Measurements from ENCODE around the gene SOX6. TPM values are rescaled to one million over a fixed set of nuclear protein-coding genes. Genes with fewer than 3 reads are reported as not detected.

The SOX6 gene
- total RNA-seq, 6 experiments from 2014 or later, result 3.3 to 16.1 (median 7.8) TPM

DNA sequence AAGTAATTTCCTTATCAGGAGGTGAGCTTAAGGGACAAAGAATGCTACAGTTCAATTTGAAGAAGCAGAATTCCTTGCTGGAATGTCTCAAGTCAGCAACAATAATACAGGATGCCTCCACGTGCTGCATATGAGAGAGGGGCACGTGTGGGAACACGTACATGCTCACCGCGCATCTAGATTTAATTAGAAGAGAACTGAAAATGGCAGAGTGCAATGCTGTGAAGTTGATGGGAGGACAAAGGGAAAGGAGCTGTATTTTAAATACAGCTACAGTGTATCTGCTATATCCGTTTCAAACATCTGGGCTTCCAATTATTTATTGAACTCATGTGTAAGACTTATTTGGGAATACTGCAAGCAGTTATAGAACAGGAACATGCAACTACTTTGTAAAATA, 328.7 kb downstream of the SOX6 start:
- no peak for ATAC-seq
- no peaks in the 10 kb centered on the region for H3K9me3 ChIP-seq
- H3K27me3 ChIP-seq, result no peaks in the 10 kb centered on the region
- no peak overlapping the region for H3K4me3 ChIP-seq
- H3K4me1 ChIP-seq, result no peaks in the 10 kb centered on the region
- H3K27ac ChIP-seq, result no peak overlapping the region
- TF ChIP-seq POLR2A (IDR thresholded peaks at IDR 0.05), result no peak
- TF ChIP-seq, protein P1, sequence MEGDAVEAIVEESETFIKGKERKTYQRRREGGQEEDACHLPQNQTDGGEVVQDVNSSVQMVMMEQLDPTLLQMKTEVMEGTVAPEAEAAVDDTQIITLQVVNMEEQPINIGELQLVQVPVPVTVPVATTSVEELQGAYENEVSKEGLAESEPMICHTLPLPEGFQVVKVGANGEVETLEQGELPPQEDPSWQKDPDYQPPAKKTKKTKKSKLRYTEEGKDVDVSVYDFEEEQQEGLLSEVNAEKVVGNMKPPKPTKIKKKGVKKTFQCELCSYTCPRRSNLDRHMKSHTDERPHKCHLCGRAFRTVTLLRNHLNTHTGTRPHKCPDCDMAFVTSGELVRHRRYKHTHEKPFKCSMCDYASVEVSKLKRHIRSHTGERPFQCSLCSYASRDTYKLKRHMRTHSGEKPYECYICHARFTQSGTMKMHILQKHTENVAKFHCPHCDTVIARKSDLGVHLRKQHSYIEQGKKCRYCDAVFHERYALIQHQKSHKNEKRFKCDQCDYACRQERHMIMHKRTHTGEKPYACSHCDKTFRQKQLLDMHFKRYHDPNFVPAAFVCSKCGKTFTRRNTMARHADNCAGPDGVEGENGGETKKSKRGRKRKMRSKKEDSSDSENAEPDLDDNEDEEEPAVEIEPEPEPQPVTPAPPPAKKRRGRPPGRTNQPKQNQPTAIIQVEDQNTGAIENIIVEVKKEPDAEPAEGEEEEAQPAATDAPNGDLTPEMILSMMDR (IDR thresholded peaks at IDR 0.05), result no peak
- WGBS (ENCODE audit: insufficient coverage, low coverage, low lambda C conversion rate, missing lambda C conversion rate), result 69% methylated on average over 6 of the region's 6 CpGs
- no peak for DNase-seq
- no peaks in the 10 kb centered on the region for H3K36me3 ChIP-seq
- intact Hi-C loops (cut with DNase I), result no loop called here

DNA sequence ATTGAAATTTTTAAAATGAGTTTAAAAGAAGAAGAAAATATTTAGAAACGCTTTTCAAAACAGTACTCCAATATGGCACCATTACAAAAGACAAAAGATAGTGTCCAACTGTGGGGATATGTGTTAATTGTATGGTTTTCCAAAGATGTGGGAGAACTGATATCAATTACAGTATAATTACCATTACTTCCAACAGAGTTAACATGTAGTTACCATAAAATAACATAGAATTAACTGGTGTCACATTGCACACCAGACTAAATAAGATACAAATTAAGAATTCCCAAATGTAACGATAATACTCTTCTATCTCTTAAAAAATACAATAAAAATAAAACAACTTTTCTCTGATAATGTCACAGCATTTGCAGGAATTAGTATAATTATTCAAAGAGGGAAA, 329.5 kb downstream of the SOX6 start:
- Histone ChIP-seq H3K9me3 (no peaks in the 10 kb centered on the region), H3K36me3 (no peaks in the 10 kb centered on the region), H3K27me3 (no peaks in the 10 kb centered on the region), H3K27ac (no peak overlapping the region), H3K4me1 (no peaks in the 10 kb centered on the region), H3K4me3 (no peak overlapping the region)
- ATAC-seq (no peak), DNase-seq (no peak)
- no peak for TF ChIP-seq POLR2A (IDR thresholded peaks at IDR 0.05)
- TF ChIP-seq, protein P1 (IDR thresholded peaks at IDR 0.05), result no peak
- WGBS (ENCODE audit: insufficient coverage, low coverage, low lambda C conversion rate, missing lambda C conversion rate), result 79% methylated on average over 2 of the region's 2 CpGs
- intact Hi-C loops (cut with DNase I), result no loop called here

DNA sequence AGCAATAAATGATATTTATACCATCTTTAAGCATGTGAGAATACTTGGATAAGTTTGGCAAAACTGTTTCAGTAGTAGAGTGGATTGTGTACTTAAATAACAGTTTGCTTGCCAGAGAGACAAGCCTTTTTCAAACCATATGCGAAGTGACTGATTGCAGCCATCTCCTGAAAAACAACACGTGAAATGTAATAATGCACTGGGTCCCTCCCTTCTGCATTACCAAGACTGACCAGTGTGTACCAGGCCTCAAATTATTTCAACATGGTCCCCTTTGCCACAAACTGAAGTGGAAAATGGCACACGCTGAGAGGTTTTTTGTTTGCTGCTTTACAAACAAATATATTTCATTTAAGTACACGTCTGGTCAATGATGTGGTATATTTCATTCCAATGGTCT, 337.4 kb downstream of the SOX6 start:
- H3K4me3 ChIP-seq, result no peak overlapping the region
- no peaks in the 10 kb centered on the region for H3K36me3 ChIP-seq
- H3K27ac ChIP-seq, result no peak overlapping the region
- no peaks in the 10 kb centered on the region for H3K4me1 ChIP-seq
- DNase-seq, result no peak
- WGBS (ENCODE audit: insufficient coverage, low coverage, low lambda C conversion rate, missing lambda C conversion rate), result 89% methylated on average over 4 of the region's 4 CpGs
- ATAC-seq, result no peak
- no peaks in the 10 kb centered on the region for H3K27me3 ChIP-seq
- no peaks in the 10 kb centered on the region for H3K9me3 ChIP-seq
- TF ChIP-seq POLR2A (IDR thresholded peaks at IDR 0.05), result no peak
- TF ChIP-seq, protein P1 (IDR thresholded peaks at IDR 0.05), result no peak
- intact Hi-C loops (cut with DNase I), result no loop called here

DNA sequence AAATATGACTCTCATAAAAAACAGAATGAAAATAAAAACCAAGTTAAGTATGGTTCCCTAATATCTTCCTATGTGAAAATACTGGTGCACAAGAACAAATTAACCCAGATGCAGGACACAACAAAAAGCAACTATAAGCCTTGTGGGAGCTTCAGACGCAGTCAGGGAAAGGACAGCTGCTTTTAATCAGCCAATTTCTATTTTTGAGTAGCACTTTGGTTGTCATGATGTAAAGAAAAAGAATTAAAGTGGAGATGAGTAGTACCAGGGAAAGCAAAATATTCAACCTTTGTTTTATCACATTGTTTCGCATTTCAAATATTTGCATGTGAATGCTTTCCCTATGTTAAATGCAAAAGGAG, 339.9 kb downstream of the SOX6 start:
- no peak for DNase-seq
- H3K4me1 ChIP-seq, result no peaks in the 10 kb centered on the region
- H3K27me3 ChIP-seq, result no peaks in the 10 kb centered on the region
- ATAC-seq, result no peak
- no peak for TF ChIP-seq POLR2A (IDR thresholded peaks at IDR 0.05)
- TF ChIP-seq, protein P1 (IDR thresholded peaks at IDR 0.05), result no peak
- H3K9me3 ChIP-seq, result no peaks in the 10 kb centered on the region
- WGBS (ENCODE audit: insufficient coverage, low coverage, low lambda C conversion rate, missing lambda C conversion rate), result 73% methylated on average over 2 of the region's 2 CpGs
- H3K4me3 ChIP-seq, result no peak overlapping the region
- intact Hi-C loops (cut with DNase I), result no loop called here
- H3K27ac ChIP-seq, result no peak overlapping the region
- no peaks in the 10 kb centered on the region for H3K36me3 ChIP-seq

All from right lobe of liver (tissue), 6 donors.